ENCODE measurements around the gene SNURF.
"Not testable (repeated sequence)": the region's sequence is repeated elsewhere in the genome, so short reads cannot be mapped to it uniquely, and the experiment has no call there.

GRCh38 chr15:24922781-24923180 lies 32.0 kb upstream of the SNURF start:
- TF ChIP-seq CTCF (IDR thresholded peaks at IDR 0.05); ZBTB43 (CRISPR knock-in tag; IDR thresholded peaks at IDR 0.05): not testable (repeated sequence)

All from WTC11 (cell line).